Measurements from ENCODE around the gene DNAJB7.

DNAJB7 gene

GRCh38 chr22:40844951-40845350 lies 17.0 kb downstream of the DNAJB7 start:
- no peak overlapping the region for H2AFZ ChIP-seq (ENCODE audit: low read depth)
- H4K20me1 ChIP-seq (ENCODE audit: insufficient read depth): no peaks in the 10 kb centered on the region
- H3K27ac ChIP-seq: no peak overlapping the region
- TF ChIP-seq CTCF (conservative IDR thresholded peaks at IDR 0.05; ENCODE audit: low read depth, low read length): no peak
- H3K9ac ChIP-seq: no peak overlapping the region
- H3K4me1 ChIP-seq (ENCODE audit: low read depth, poor library complexity, severe bottlenecking): no peaks in the 10 kb centered on the region
- H3K27me3 ChIP-seq (ENCODE audit: insufficient read depth, low read depth): no peaks in the 10 kb centered on the region
- peaks cover 28% of the 10 kb centered on the region for H3K79me2 ChIP-seq (ENCODE audit: insufficient read depth, low read depth)
- H3K4me2 ChIP-seq: no peak overlapping the region
- no peaks in the 10 kb centered on the region for H3K36me3 ChIP-seq (ENCODE audit: insufficient read depth)
- no peak overlapping the region for H3K4me3 ChIP-seq (IDR thresholded peaks at IDR 0.05; ENCODE audit: insufficient read depth, low read depth, low read length)

GRCh38 chr22:40838486-40838885 lies 23.4 kb downstream of the DNAJB7 start:
- Histone ChIP-seq H3K27me3 (ENCODE audit: insufficient read depth, low read depth) (no peaks in the 10 kb centered on the region), H2AFZ (ENCODE audit: low read depth) (no peak overlapping the region), H3K79me2 (ENCODE audit: insufficient read depth, low read depth) (peaks cover 26% of the 10 kb centered on the region; the same call in 1 of the 2 replicates), H3K36me3 (ENCODE audit: insufficient read depth) (peaks cover 9% of the 10 kb centered on the region; the same call in 1 of the 2 replicates), H3K4me3 (IDR thresholded peaks at IDR 0.05; ENCODE audit: insufficient read depth, low read depth, low read length) (no peak overlapping the region), H4K20me1 (ENCODE audit: insufficient read depth) (no peaks in the 10 kb centered on the region), H3K9ac (no peak overlapping the region), H3K27ac (peak overlapping the region; percentile 19; the same call in 1 of the 2 replicates), H3K4me2 (no peak overlapping the region; the same call in 1 of the 2 replicates), H3K4me1 (ENCODE audit: low read depth, poor library complexity, severe bottlenecking) (peaks cover 21% of the 10 kb centered on the region)
- no peak for TF ChIP-seq CTCF (conservative IDR thresholded peaks at IDR 0.05; ENCODE audit: low read depth, low read length)

DNA sequence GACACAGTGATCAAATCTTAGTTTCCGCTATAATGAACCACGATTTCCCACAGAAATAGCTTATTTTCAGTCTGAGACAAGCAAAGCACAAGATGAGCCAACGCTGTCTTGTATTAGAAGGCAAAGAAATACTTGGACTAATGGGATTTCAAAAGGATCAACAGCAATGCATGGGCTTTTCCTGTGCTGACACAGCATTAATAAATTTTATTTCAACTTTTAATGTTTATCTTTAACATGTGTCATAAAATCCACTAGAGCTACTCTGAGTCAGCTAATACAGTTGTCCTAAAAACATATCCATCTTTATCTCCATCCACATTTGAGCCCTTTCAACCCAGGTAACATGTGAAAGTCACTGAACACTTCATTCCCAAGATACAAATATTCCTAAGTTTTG lies 27.3 kb downstream of the DNAJB7 start:
- H4K20me1 ChIP-seq (ENCODE audit: insufficient read depth): no peaks in the 10 kb centered on the region
- TF ChIP-seq CTCF (conservative IDR thresholded peaks at IDR 0.05; ENCODE audit: low read depth, low read length): no peak

DNA sequence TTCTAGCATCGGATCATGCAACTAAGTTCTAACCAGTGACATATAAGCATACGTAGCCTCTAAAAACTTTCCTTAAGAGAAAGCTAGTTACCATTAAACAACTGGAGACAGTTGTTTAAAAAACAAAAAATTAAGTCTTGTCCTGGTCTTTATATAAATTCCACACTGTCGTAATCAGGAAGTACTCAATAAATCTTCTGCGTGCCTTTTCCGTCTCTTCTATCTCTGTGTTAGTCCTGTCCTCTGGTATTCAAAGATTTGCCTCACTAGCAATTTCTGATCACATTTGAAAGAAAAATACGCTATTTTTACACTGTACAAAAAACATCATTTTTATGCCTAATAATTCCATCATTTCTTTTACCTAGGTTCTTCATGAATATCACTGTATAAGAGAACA lies 32.8 kb downstream of the DNAJB7 start:
- TF ChIP-seq CTCF (conservative IDR thresholded peaks at IDR 0.05; ENCODE audit: low read depth, low read length): no peak
- no peak overlapping the region for H3K4me3 ChIP-seq (IDR thresholded peaks at IDR 0.05; ENCODE audit: insufficient read depth, low read depth, low read length)
- no peak overlapping the region for H2AFZ ChIP-seq (ENCODE audit: low read depth)
- H3K9ac ChIP-seq: no peak overlapping the region
- no peak overlapping the region for H3K4me2 ChIP-seq
- H3K27me3 ChIP-seq (ENCODE audit: insufficient read depth, low read depth): no peaks in the 10 kb centered on the region
- H3K27ac ChIP-seq: no peak overlapping the region
- peaks cover 14% of the 10 kb centered on the region; the same call in 1 of the 2 replicates for H3K36me3 ChIP-seq (ENCODE audit: insufficient read depth)
- H3K79me2 ChIP-seq (ENCODE audit: insufficient read depth, low read depth): no peaks in the 10 kb centered on the region
- no peaks in the 10 kb centered on the region for H4K20me1 ChIP-seq (ENCODE audit: insufficient read depth)
- H3K4me1 ChIP-seq (ENCODE audit: low read depth, poor library complexity, severe bottlenecking): no peaks in the 10 kb centered on the region

More for the DNA sequence above, 27.3 kb downstream of the DNAJB7 start:
- no peak overlapping the region for H3K4me2 ChIP-seq
- no peak overlapping the region for H3K9ac ChIP-seq
- no peak overlapping the region for H2AFZ ChIP-seq (ENCODE audit: low read depth)
- H3K27me3 ChIP-seq (ENCODE audit: insufficient read depth, low read depth): no peaks in the 10 kb centered on the region
- H3K36me3 ChIP-seq (ENCODE audit: insufficient read depth): peaks cover 19% of the 10 kb centered on the region; the same call in 1 of the 2 replicates
- no peak overlapping the region for H3K4me3 ChIP-seq (IDR thresholded peaks at IDR 0.05; ENCODE audit: insufficient read depth, low read depth, low read length)
- peaks cover 15% of the 10 kb centered on the region; the same call in 1 of the 2 replicates for H3K79me2 ChIP-seq (ENCODE audit: insufficient read depth, low read depth)
- H3K4me1 ChIP-seq (ENCODE audit: low read depth, poor library complexity, severe bottlenecking): peaks cover 21% of the 10 kb centered on the region
- no peak overlapping the region for H3K27ac ChIP-seq
